ENCODE results near the gene PDE4D.
"Not testable (repeated sequence)": the region's sequence is repeated elsewhere in the genome, so short reads cannot be mapped to it uniquely, and the experiment has no call there.

PDE4D gene

DNA sequence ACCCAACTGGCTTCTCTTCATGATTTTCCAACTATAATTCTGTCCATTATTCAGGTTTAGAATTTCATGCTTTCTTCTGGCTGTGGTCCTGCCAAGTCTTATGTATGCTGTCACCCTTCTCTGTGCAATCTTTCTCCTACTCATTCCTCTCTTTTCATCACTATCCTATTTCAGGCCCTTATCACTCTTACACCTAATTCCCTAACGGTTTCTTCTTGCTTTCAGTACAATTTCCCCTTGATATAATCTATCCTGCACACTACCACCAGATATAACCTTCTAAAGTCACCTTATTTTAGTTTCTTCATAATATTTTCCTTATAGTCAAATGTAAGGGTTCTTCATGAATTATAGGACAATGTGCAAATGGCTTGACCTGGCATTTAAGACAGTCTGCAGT is 874.4 kb downstream of the PDE4D start:
- DNase-seq, result no peak

- DNase-seq, result no peak
These were observed 876.6 kb downstream of the PDE4D start for GRCh38 chr5:59016925-59017324.

DNA sequence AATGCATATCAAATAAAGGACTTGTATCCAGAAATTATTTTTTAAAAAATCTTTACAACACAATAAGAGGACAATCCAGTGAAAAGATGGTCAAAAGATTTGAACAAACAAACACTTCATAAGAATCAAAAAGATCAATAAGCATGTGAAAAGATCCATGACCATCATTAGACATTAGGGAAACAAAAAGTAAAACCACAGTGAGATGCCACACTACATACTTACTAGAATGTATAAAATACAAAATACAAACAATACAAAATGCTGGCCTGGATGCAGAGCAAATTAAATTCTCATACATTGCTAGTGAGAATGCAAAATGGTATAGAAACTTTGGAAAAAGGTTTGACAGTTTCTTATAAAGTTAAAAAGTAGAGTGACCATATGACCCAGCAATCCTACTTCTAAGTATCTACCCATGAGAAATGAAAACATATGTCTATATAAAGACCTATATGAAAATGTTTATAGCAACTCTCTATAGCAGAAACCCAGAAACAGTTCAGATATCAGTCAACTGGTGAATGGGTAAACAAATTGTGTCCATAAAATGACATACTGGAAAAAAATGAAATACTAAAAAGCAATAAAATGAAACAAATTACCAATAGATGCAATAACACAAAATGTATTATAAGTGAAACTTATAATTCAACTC is 884.6 kb downstream of the PDE4D start:
- DNase-seq, result no peak

- DNase-seq, result no peak
These were observed 886.0 kb downstream of the PDE4D start for GRCh38 chr5:59007460-59008063.

DNA sequence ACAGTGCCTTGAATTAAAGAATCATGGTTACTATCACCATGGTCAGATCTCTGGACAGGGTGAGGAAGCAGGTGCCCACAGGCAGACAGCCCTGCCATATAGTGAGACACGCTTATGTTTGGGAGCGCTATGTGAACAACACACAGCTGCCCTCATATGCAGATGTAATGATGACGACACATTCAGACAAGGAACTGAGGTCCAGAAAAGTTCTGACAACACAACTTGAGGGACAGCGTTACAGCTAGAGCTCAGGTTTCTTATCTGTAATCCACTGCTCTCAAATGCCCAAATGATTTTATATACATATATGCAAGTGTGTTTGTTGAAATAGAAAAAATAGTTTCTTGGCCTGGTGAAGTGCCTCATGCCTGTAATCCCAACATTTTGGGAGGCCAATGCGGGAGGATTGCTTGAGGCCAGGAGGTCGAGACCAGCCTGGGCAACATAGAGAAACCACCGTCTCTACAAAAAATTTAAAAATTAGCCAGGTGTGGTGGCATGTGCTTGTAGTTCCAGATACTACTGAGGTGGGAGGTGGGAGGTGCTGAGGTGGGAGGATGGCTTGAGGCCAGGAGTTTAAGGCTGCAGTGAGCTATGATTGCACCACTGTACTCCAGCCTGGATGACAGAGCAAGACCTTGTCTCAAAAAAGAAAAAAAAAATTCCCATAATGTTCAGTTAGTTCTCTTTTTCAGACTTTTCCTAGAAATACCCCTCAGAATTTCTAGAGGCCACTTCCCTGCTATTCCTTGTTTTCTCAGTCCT is 887.4 kb downstream of the PDE4D start:
- DNase-seq, result no peak

GRCh38 chr5:59003641-59004040 is 889.9 kb downstream of the PDE4D start:
- DNase-seq, result no peak

- no peak for DNase-seq
These were observed 890.4 kb downstream of the PDE4D start for GRCh38 chr5:59003124-59003523.

GRCh38 chr5:59002162-59002825 is 891.2 kb downstream of the PDE4D start:
- DNase-seq, result no peak

GRCh38 chr5:59001716-59002115 is 891.8 kb downstream of the PDE4D start:
- DNase-seq, result no peak

- DNase-seq, result no peak
These were observed 892.4 kb downstream of the PDE4D start for GRCh38 chr5:59001154-59001553.

- DNase-seq, result no peak
These were observed 893.3 kb downstream of the PDE4D start for GRCh38 chr5:59000211-59000610.

DNA sequence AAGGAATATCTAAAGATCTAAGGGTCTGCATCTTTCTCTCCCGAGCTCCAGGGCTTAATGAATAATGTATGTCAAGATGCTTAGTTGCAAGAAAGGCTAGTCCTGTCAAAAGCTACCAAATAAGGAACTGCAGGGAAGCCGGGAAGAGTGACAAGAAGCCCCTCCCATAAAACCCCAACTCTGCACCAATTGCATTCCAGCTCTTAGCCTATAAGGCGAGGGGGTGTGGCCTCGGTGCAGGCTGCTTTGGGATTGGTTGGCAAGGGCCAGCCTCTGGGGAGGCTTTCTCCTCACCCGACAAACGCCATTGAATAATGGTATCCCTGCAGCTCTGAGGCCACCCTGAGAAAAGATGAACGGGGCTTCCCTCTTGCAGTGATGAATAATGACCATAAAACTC is 893.7 kb downstream of the PDE4D start:
- DNase-seq, result no peak

GRCh38 chr5:58998544-58998943 is 895.0 kb downstream of the PDE4D start:
- DNase-seq, result no peak

- not testable (repeated sequence) for DNase-seq
These were observed 897.7 kb downstream of the PDE4D start for GRCh38 chr5:58995779-58996178.

GRCh38 chr5:58993461-58993860 is 900.1 kb downstream of the PDE4D start:
- no peak for DNase-seq

- no peak for DNase-seq
These were observed 904.6 kb downstream of the PDE4D start for GRCh38 chr5:58988938-58989337.

DNA sequence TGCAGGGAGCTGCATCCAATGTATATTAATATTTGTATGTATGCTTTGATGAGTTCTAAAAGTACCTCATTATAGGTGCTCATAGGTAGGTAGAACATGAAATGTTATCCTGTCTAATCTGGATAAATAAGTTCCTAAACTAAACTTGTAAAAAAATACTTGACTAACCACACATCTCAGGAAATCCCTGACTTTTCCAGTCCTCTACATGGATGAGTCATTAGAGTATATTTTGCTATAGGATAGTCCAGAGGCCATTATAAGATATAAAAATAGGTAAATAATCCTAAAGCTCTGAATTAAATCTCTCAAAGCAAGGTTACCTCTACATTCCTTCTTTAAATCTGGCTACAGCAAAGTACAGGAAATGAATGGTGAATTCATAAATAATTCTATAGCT is 906.3 kb downstream of the PDE4D start:
- DNase-seq, result no peak

DNA sequence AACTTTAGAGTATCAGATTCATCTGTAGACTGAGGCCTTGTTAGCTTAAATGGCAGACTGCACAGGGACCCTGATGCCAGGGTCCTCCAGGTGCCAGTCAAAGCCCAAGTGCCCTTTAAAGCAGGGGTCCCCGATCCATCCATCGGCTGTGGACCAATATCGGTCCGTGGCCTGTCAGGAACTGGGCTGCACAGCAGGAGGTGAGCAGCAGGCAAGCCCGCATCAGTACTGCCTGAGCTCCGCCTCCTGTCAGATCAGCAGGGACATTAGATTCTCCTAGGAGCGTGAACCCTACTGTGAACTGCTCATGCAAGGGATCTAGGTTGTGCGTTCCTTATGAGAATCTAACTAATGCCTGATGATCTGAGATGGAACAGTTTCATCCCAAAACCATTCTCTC is 907.2 kb downstream of the PDE4D start:
- DNase-seq, result no peak

GRCh38 chr5:58985759-58986158 is 907.8 kb downstream of the PDE4D start:
- DNase-seq, result no peak

DNA sequence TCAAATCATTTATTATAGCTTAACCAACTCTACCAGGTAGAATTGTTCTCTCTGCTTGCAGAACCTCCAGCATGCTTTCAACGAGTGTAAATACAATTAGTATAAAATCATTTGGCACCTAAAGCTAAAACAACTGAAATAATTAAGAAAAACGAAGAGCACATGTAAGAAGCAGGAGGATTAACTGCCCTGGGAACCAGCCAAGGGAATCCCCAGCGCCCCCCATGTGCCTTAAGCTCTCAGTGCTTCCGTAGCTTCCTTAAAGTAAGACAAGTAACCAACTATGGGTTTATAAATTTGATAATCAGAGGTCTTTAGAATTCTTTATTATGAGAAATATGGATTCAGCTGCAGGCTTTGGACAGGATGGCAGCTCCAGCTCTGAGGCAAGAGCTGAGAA is 908.2 kb downstream of the PDE4D start:
- no peak for DNase-seq

DNA sequence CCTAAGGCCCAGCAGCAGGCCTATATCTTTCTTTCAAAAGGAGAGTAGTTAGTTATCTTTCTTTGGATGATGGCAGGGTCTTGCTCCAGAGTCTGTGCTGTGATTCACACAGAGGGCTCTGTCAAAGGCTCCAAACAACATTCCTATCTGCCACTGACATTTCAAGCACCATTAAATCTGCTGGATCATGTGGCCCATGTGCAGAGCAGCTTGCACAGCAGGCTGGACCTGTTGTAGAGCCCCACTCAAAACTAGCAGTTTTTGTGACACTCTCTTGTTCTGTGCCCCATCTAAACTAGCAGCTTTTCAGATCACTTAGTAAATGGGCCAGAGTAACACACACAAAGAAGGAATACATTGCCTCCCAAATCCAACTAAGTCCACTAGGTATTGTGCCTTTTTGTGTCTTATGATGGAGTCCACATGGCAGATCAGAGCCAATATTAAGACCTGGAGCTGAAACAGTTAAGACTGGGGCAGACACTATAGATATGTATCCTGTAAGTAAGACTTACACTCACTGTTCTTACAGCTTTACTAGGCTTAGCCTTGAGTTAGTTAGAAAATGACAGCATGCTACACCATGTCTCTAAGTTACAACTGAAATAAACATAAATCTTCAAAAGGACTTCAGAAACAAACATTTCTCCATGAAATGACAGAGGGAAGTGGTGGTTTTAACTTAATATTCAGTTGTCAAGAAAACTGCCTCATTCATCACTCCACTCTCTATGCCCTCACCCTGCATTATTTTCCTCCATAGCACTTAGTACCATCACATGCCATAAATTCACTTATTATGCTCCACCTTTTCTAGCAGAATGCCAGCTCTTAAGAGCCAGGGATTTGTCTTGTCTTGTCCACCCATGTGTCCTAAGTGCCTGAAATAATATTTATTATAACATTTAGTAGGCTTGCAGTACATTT is 909.7 kb downstream of the PDE4D start:
- no peak for DNase-seq

GRCh38 chr5:58980890-58981289 is 912.6 kb downstream of the PDE4D start:
- no peak for DNase-seq

DNA sequence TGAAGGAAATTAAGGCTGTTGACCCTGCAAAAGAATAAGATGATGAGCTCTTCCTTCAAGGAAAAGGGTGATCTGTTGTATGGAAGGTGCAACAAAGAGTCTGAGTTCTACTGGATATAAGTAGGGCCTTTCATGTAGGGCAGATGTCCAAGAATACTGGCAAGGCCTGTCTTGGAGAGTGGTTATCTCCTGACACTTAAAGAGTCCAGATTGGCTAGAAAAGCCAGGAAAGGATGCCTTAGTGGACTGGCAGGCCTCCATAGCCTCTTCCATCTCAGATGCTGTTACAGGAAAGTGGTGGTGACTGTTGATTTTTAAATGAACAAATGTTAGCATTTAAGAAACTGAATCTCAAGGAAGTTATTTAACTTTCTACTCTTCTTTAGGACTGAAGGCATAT is 914.4 kb downstream of the PDE4D start:
- no peak for DNase-seq

Measured in RPMI8226 (cell line).